ENCODE data around the gene TAPBP.

Gene TAPBP

GRCh38 chr6:33295621-33296369 lies 18.1 kb downstream of the TAPBP start:
- DNase-seq = no peak

- DNase-seq = no peak
Measured at GRCh38 chr6:33294086-33294823, 19.6 kb downstream of the TAPBP start.

GRCh38 chr6:33292996-33293682 lies 20.7 kb downstream of the TAPBP start:
- no peak for DNase-seq

- DNase-seq = no peak
Measured at GRCh38 chr6:33290459-33290858, 23.4 kb downstream of the TAPBP start.

- peak; percentile 68 for DNase-seq
Measured at GRCh38 chr6:33289784-33290315, 24.0 kb downstream of the TAPBP start.

- DNase-seq = peak; percentile 97
Measured at GRCh38 chr6:33288921-33289783, 24.7 kb downstream of the TAPBP start, which contains the start of the genes PFDN6 and WDR46. PFDN6 (plus strand) TSS chr6:33289601; CDS start chr6:33289857, 256 bp downstream. WDR46 (minus strand) TSS chr6:33289239; CDS start chr6:33289170, 69 bp downstream.

- DNase-seq = peak; percentile 18
Measured at GRCh38 chr6:33288141-33288920, 25.5 kb downstream of the TAPBP start.

- DNase-seq = no peak
Measured at GRCh38 chr6:33286946-33287914, 26.6 kb downstream of the TAPBP start.

GRCh38 chr6:33285214-33285613 lies 28.7 kb downstream of the TAPBP start:
- DNase-seq = peak; percentile 24

GRCh38 chr6:33280539-33280938 lies 33.3 kb downstream of the TAPBP start:
- no peak for DNase-seq

GRCh38 chr6:33279971-33280511 lies 33.8 kb downstream of the TAPBP start:
- peak; percentile 67 for DNase-seq

GRCh38 chr6:33279257-33279695 lies 34.6 kb downstream of the TAPBP start:
- DNase-seq = no peak

GRCh38 chr6:33278810-33279209 lies 35.1 kb downstream of the TAPBP start:
- DNase-seq = no peak

- DNase-seq = no peak
Measured at GRCh38 chr6:33278392-33278741, 35.5 kb downstream of the TAPBP start.

- DNase-seq = peak; percentile 45
Measured at GRCh38 chr6:33277663-33278391, 36.1 kb downstream of the TAPBP start.

- peak; percentile 90 for DNase-seq
Measured at GRCh38 chr6:33276864-33277662, 36.8 kb downstream of the TAPBP start, which contains the start of gene B3GALT4. B3GALT4 (plus strand) TSS chr6:33277123; CDS start chr6:33277420, 297 bp downstream.

- DNase-seq = peak; percentile 38
Measured at GRCh38 chr6:33276581-33276863, 37.4 kb downstream of the TAPBP start.
